Measurements from ENCODE around the gene KRTAP4-2. TPM values are rescaled to one million over a fixed set of nuclear protein-coding genes. Genes with fewer than 3 reads are reported as not detected.

The KRTAP4-2 gene
- total RNA-seq, 1 experiment from 2014 or later = not detected

- H3K79me2 ChIP-seq (ENCODE audit: insufficient read depth, low read length) = no peaks in the 10 kb centered on the region
- no peaks in the 10 kb centered on the region for H3K27me3 ChIP-seq (ENCODE audit: insufficient read depth, low read length)
- no peaks in the 10 kb centered on the region for H3K9me2 ChIP-seq (ENCODE audit: insufficient read depth)
- no TSS peak for BruUV-seq (replicated peaks)
- H3K27ac ChIP-seq (ENCODE audit: low read depth, low read length) = no peak overlapping the region
- no peaks in the 10 kb centered on the region for H3K36me3 ChIP-seq (ENCODE audit: control insufficient read depth in 1 of 2, insufficient read depth in 2 of 2, low read length in 2 of 2)
- TF ChIP-seq ZBTB33 (IDR thresholded peaks at IDR 0.05; ENCODE audit: extremely low read depth, insufficient replicate concordance, low read length) = no peak
- TF ChIP-seq POLR2AphosphoS5 (IDR thresholded peaks at IDR 0.05; ENCODE audit: low read depth, low read length) = no peak
- H3K9ac ChIP-seq (ENCODE audit: low read length) = no peak overlapping the region
- ChIA-PET RAD21 (ENCODE audit: low non-redundant PET in 1 of 2, low total read pairs in 2 of 2, uncharacterized antibody in 2 of 2, unreplicated experiment in 2 of 2) (no interaction called here), POLR2A (no interaction called here), CTCF (no interaction called here)
- peaks cover 0 to 10% of the 10 kb centered on the region in 2 experiments; a peak in 1 of 4 replicates for H3K9me3 ChIP-seq (ENCODE audit: control insufficient read depth in 1 of 2, insufficient read depth in 1 of 2, low read depth in 1 of 2, low read length in 2 of 2)
- no peaks in the 10 kb centered on the region for H3K4me1 ChIP-seq (ENCODE audit: control insufficient read depth in 1 of 2, insufficient read depth in 2 of 2, low read length in 2 of 2)
- intact Hi-C loops (cut with micrococcal nuclease) = no loop called here
- ATAC-seq (no peak), DNase-seq (ENCODE audit: low read depth, low spot score) (no peak)
- no peak overlapping the region for H3K4me2 ChIP-seq (ENCODE audit: low read length)
- H4K20me1 ChIP-seq (ENCODE audit: insufficient read depth) = no peaks in the 10 kb centered on the region
- H3K4me3 ChIP-seq (replicated peaks in 1 of 2; ENCODE audit: low read depth in 1 of 2, low read length in 2 of 2) = no peak overlapping the region
- no peak overlapping the region for H2AFZ ChIP-seq (ENCODE audit: low read depth, low read length, poor library complexity, severe bottlenecking)
These were observed 26.5 kb downstream of the KRTAP4-2 start for GRCh38 chr17:41151525-41151924.

- DNase-seq (ENCODE audit: low read depth, low spot score) (no peak), ATAC-seq (no peak)
- TF ChIP-seq SIN3A (IDR thresholded peaks at IDR 0.05; ENCODE audit: low read depth) (no peak), CTCF (IDR thresholded peaks at IDR 0.05 in 2 of 3, conservative IDR thresholded peaks at IDR 0.05 in 1 of 3; ENCODE audit: borderline replicate concordance in 1 of 3, insufficient read depth in 1 of 3, low read depth in 2 of 3, low read length in 2 of 3) (no peak), EZH2 (IDR thresholded peaks at IDR 0.05) (no peak), YY1 (IDR thresholded peaks at IDR 0.05; ENCODE audit: extremely low read depth, insufficient replicate concordance, low read depth, low read length) (no peak), ELF1 (IDR thresholded peaks at IDR 0.05; ENCODE audit: borderline replicate concordance, low read depth) (no peak), ZNF274 (IDR thresholded peaks at IDR 0.05; ENCODE audit: low read depth, low read length) (no peak), JUND (IDR thresholded peaks at IDR 0.05) (no peak), MAX (IDR thresholded peaks at IDR 0.05) (no peak), REST (IDR thresholded peaks at IDR 0.05; ENCODE audit: low read depth) (no peak)
- CTCF ChIA-PET = no interaction called here
- POLR2A ChIA-PET = no interaction called here
- Histone ChIP-seq H3K9me2 (ENCODE audit: insufficient read depth) (no peaks in the 10 kb centered on the region), H3K27me3 (ENCODE audit: insufficient read depth, low read length) (no peaks in the 10 kb centered on the region), H3K4me3 (replicated peaks in 1 of 2; ENCODE audit: low read depth in 1 of 2, low read length in 2 of 2) (no peak overlapping the region), H3K27ac (ENCODE audit: low read depth, low read length) (no peak overlapping the region), H3K9me3 (ENCODE audit: control insufficient read depth in 1 of 2, insufficient read depth in 1 of 2, low read depth in 1 of 2, low read length in 2 of 2) (peaks cover 0 to 10% of the 10 kb centered on the region in 2 experiments; a peak in 1 of 4 replicates), H3K4me2 (ENCODE audit: low read length) (no peak overlapping the region), H3K79me2 (ENCODE audit: insufficient read depth, low read length) (no peaks in the 10 kb centered on the region), H3K36me3 (ENCODE audit: control insufficient read depth in 1 of 2, insufficient read depth in 2 of 2, low read length in 2 of 2) (no peaks in the 10 kb centered on the region), H2AFZ (ENCODE audit: low read depth, low read length, poor library complexity, severe bottlenecking) (no peak overlapping the region), H3K4me1 (ENCODE audit: control insufficient read depth in 1 of 2, insufficient read depth in 2 of 2, low read length in 2 of 2) (no peaks in the 10 kb centered on the region), H4K20me1 (ENCODE audit: insufficient read depth) (no peaks in the 10 kb centered on the region), H3K9ac (ENCODE audit: low read length) (no peak overlapping the region)
- RAD21 ChIA-PET (ENCODE audit: low non-redundant PET in 1 of 2, low total read pairs in 2 of 2, uncharacterized antibody in 2 of 2, unreplicated experiment in 2 of 2) = no interaction called here
- no TSS peak for BruUV-seq (replicated peaks)
- intact Hi-C loops (cut with micrococcal nuclease) = no loop called here
These were observed 28.0 kb downstream of the KRTAP4-2 start for GRCh38 chr17:41150026-41150425.
